GM18505 (cell line): ENCODE results near the gene OR6B2.
"Not testable (repeated sequence)": the region's sequence is repeated elsewhere in the genome, so short reads cannot be mapped to it uniquely, and the experiment has no call there.

Source experiments
- ATAC-seq: cut with Tn5 transposase; IDR thresholded peaks from one replicate; pipeline ENCODE4 v1.9.1; 2021; ENCODE audit not compliant: unreplicated experiment
- POLR2A ChIP-seq: IDR thresholded peaks from 4 replicates; pipeline ENCODE4 v1.6.1; 2011; ENCODE audit warnings: borderline replicate concordance; ENCODE audit not compliant: insufficient read depth, insufficient read length; ENCODE audit errors: extremely low read depth

OR6B2 gene

GRCh38 chr2:240053173-240054155 is 23.2 kb upstream of the OR6B2 start, which contains the start of gene OR6B3:
TSS of gene OR6B3 (minus strand) at chr2:240053521.
- no peak for ATAC-seq
- TF ChIP-seq POLR2A: no peak

- no peak for TF ChIP-seq POLR2A
- ATAC-seq: no peak
Observed at GRCh38 chr2:240052524-240052923, 22.3 kb upstream of the OR6B2 start.

GRCh38 chr2:240051697-240052096 is 21.5 kb upstream of the OR6B2 start:
- TF ChIP-seq POLR2A: no peak
- ATAC-seq: no peak

GRCh38 chr2:240050278-240050677 is 20.0 kb upstream of the OR6B2 start:
- ATAC-seq: no peak
- TF ChIP-seq POLR2A: no peak

- no peak for ATAC-seq
- no peak for TF ChIP-seq POLR2A
Observed at GRCh38 chr2:240048237-240048636, 18.0 kb upstream of the OR6B2 start.

- ATAC-seq: no peak
- no peak for TF ChIP-seq POLR2A
Observed at GRCh38 chr2:240045098-240045497, 14.9 kb upstream of the OR6B2 start.

GRCh38 chr2:240044096-240044495 is 13.9 kb upstream of the OR6B2 start:
- ATAC-seq: not testable (repeated sequence)

GRCh38 chr2:240043279-240043989 is 13.2 kb upstream of the OR6B2 start:
- TF ChIP-seq POLR2A: no peak
- no peak for ATAC-seq

GRCh38 chr2:240042740-240043139 is 12.5 kb upstream of the OR6B2 start:
- TF ChIP-seq POLR2A: no peak
- ATAC-seq: no peak

GRCh38 chr2:240041363-240041762 is 11.1 kb upstream of the OR6B2 start:
- ATAC-seq: no peak
- no peak for TF ChIP-seq POLR2A

- TF ChIP-seq POLR2A: no peak
- no peak for ATAC-seq
Observed at GRCh38 chr2:240037358-240037757, 7.1 kb upstream of the OR6B2 start.

GRCh38 chr2:240033330-240033678 is 3.1 kb upstream of the OR6B2 start:
- TF ChIP-seq POLR2A: no peak
- no peak for ATAC-seq

- TF ChIP-seq POLR2A: no peak
- ATAC-seq: no peak
Observed at GRCh38 chr2:240032406-240033329, 2.4 kb upstream of the OR6B2 start.

GRCh38 chr2:240024766-240025165 is 5.5 kb downstream of the OR6B2 start:
- peak; percentile 18 for ATAC-seq
- TF ChIP-seq POLR2A: no peak

- ATAC-seq: no peak
- TF ChIP-seq POLR2A: no peak
Observed at GRCh38 chr2:240023792-240024191, 6.4 kb downstream of the OR6B2 start.
